Heart left ventricle (tissue), 13 donors: ENCODE data around the gene ITGA6.
"Not testable (repeated sequence)": the region's sequence is repeated elsewhere in the genome, so short reads cannot be mapped to it uniquely, and the experiment has no call there.

Experiments used
- CTCF ChIP-seq, 12 donors: fragments of 200-600 bp; sonication (generic) in 4 of 12; IDR thresholded peaks; one replicate each; pipeline versions ENCODE4 v1.5.0 to v1.8.0; 2018 to 2022; ENCODE audit warnings: antibody characterized with exemption in 12 of 12, mild to moderate bottlenecking in 5 of 12
- POLR2A ChIP-seq, 2 donors: fragments of 450-650 bp; IDR thresholded peaks; one replicate each; pipeline ENCODE4 v1.6.1; 2017; ENCODE audit warnings: antibody characterized with exemption in 2 of 2, mild to moderate bottlenecking in 2 of 2, moderate library complexity in 2 of 2
- donor health status: ischemic (EF 13 %, LVEDD 7.1; RV severe dilation, severe dysfunction).
- donor health status: DM: no; HTN: yes; CAD: no.
- donor health status: DM: no; HTN: no; CAD: no.
- donor health status: ischemic (EF 25% LVEDD 6.9; RV normal size, moderate dysfunction).
- donor health status: ischemic (EF 25% LVEDD 5.7; RV mildly dilated, moderate dysfunction).
- donor health status: ischemic (EF 35%, LVEDD 5.7; RV mildly dilated, moderate dysfunction).
- donor health status: nonischemic (EF 11% LVEDD 7.7; RV severe dilation, severe dysfunction).
- donor health status: DM: yes; HTN: yes; CAD: no.
- donor health status: PGD.
- donor health status: ischemic (EF 29% LVEDD 5.4; RV normal size, mild dysfunction).
- donor health status: nonischemic (EF 23%, LVEDD 6.1; RV moderate dilation, normal function).

- not testable (repeated sequence) for TF ChIP-seq CTCF, POLR2A (IDR thresholded peaks at IDR 0.05)
Measured at GRCh38 chr2:172549802-172550201, 122.4 kb downstream of the ITGA6 start.
